NCI-H524 (cell line): ENCODE results near the gene NACC1.

Experiments
- DNase-seq, 2 experiments: peaks; one replicate each; lab custom pipeline; 2025; lab: John Stamatoyannopoulos, UW

The NACC1 gene

DNA sequence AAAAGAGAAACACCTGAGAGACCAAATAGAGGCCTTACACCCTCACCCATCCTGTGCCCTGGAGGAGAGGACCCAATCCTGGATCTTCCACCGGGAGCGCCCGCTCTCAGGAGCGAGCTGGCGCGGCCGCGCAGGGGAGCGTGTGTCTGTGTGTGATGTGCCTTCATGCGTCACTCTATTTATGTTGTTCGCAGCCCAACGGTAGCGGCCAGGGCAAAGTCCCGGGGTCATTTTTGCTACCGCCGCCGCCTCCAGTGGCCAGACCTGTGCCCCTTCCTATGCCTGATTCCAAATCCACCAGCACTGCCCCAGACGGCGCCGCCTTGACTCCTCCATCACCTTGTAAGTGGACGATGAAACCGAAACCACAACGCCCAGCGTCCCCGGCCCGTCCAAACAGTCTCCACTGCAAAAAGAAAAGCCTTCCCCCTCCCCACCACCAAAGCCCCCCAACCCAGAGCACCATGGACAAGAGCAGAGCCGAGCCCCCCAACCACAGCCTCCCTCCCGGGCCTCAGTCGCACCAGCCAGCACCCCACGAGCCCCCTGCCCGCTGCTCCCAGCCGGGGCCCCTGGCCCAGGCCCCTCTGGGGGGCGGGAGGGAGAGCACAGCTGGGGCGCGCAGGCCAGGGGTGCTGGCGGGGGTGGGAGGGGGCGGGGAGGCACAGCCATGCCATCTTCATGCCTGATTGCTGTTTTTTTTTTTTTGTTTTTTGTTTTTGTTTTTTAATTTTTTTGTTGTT lies 30.1 kb upstream of the NACC1 start:
- no peak for DNase-seq

- DNase-seq, result peak; percentile 18 to 42
These were observed 28.8 kb upstream of the NACC1 start for GRCh38 chr19:13089139-13089856.

DNA sequence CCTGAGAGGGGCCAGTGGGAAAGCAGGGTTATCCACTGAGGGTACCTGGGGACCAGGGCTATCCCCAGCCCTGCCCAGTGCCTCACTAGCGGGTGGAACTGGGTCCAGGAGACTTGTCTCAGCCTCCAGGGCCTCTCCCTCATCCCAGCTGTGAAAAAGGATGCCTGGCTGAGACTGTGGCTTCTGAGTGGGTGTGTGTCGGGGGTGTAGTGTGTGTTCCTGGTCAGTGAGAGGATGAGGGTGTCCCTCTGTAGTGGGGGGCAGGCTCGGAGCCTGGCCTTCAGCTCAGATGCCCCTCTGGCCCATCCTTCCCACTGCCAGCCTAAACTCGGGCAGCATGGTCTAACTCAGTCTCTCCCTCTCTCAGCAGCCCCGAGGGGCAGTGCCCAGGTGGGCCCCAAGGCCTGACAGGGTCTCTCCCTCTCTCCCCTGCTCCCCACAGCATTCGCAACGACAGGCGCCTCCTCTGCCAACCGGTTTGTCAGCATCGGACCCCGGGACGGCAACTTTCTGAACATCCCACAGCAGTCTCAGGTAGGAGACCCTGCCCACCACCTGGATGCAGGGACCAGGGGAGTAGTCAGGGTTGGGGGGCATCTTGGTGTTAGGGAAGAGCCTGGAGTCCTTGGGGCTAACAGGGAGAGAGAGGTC lies 28.1 kb upstream of the NACC1 start:
- no peak for DNase-seq

DNA sequence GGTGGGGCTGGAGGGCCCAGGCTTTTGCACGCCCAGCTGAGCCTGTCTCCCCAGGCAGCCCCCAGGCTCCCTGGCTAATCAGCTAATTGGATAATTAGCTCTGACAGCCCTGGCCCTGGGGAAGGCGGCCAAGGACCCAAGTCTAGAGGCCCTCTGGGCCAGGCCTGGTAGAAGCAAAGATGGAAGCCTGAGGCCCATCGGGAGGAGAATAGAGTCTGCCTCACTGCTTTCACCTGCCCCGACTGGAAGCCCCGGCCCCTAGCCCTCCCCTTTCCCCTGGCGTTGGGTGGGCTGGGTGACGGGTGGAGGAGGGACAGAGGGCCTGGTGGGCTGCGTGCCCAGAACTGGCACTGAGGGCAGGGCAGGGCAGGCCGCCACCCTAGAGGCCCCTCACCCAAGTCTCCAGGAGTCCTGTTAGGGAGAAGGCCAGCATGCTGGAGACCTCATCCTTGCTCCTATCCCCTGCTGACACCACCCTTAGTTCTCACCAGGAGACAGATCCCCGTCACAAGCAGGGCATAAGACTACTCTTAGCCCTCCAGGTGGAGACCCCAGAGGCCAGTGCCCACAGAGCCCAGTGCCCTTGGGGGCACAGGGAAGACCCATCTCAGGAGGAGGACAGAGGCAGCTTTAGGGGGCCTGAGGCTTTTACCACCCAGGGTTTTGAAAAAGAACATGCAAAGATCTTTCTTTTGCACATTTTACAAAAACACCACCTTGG lies 27.4 kb upstream of the NACC1 start:
- no peak for DNase-seq

GRCh38 chr19:13091400-13092157 lies 26.5 kb upstream of the NACC1 start:
- DNase-seq, result no peak

DNA sequence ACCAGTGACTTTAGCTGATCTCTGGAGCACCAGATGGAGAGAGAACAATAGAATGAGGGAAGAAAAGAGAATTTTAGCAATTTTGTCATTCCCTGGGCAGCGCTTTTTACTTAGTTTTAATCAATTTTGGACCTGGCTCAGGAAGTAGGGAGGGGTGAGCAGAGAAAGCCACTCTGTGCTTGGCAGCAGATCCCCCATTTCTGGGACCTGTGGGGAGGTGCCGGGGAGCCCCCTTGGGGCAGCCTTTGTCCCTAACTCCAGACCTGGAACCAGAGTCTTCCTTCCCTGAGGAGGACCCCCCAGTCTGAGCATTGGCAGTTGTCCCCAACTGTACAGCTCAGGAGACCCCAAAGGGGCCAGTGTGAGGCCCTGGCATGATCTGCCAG lies 25.9 kb upstream of the NACC1 start:
- DNase-seq, result no peak

DNA sequence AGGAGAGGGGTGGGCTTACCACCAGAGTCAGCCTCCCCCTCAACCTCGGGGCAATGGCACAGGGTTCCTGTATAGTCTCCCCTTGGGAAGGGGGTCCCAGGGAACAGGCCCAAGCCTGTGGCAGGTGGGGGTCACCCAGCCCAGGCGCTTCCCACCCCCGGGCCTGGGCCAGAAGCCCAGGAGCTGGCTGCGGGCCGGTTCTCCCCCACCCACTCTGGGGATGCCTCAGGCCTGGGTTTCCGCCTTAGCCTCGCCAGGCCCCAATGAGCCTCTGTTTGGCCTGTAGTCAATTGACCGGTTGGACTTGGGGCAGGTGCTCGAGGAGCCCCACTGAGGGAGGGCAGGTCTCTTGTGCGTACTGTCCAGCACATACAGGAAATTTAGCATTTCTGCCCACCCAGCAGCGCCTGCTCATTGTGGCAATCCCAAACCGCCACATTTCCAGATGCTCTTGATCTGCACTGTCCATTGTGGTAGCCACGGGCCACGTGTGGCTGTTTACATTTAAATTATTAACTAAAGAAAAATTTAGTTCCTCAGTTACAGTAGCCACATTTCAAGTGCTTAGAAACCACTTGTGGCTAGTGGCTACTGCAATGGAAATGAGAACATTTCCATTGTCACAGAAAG lies 25.3 kb upstream of the NACC1 start:
- DNase-seq, result no peak

- DNase-seq, result peak; percentile 81 to 89
These were observed 24.5 kb upstream of the NACC1 start for GRCh38 chr19:13093407-13094105.

- no peak for DNase-seq
These were observed 24.0 kb upstream of the NACC1 start for GRCh38 chr19:13094106-13094504.

- DNase-seq, result peak in 1 of 2 experiments; percentile 33
These were observed 23.2 kb upstream of the NACC1 start for GRCh38 chr19:13094771-13095392.

DNA sequence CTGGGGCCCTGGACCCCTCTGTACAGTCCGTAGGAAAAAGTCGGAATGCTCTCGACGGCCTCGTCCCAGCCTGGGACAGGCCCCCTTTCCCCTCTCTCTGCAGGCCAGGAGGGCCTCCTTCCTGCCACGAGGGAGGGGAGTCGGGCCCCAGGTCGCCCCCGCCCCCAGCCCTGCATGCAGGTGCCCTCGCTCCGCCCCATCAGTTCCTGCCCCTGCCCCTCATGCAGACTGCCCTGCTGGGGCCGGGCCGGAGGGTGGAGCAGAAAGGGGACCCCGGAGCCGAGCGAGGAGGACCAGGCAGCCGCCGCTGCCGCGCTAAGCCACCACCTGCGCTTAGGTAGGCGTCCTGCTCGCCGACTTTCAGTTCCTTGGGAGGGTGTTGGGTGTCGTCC lies 22.7 kb upstream of the NACC1 start:
- DNase-seq, result no peak

- peak in 1 of 2 experiments; percentile 22 for DNase-seq
These were observed 21.8 kb upstream of the NACC1 start for GRCh38 chr19:13095934-13096927.

GRCh38 chr19:13097033-13097462 lies 21.0 kb upstream of the NACC1 start:
- DNase-seq, result no peak

- DNase-seq, result no peak
These were observed 20.4 kb upstream of the NACC1 start for GRCh38 chr19:13097463-13098258.

GRCh38 chr19:13098277-13099072 lies 19.6 kb upstream of the NACC1 start:
- DNase-seq, result peak in 1 of 2 experiments; percentile 46

DNA sequence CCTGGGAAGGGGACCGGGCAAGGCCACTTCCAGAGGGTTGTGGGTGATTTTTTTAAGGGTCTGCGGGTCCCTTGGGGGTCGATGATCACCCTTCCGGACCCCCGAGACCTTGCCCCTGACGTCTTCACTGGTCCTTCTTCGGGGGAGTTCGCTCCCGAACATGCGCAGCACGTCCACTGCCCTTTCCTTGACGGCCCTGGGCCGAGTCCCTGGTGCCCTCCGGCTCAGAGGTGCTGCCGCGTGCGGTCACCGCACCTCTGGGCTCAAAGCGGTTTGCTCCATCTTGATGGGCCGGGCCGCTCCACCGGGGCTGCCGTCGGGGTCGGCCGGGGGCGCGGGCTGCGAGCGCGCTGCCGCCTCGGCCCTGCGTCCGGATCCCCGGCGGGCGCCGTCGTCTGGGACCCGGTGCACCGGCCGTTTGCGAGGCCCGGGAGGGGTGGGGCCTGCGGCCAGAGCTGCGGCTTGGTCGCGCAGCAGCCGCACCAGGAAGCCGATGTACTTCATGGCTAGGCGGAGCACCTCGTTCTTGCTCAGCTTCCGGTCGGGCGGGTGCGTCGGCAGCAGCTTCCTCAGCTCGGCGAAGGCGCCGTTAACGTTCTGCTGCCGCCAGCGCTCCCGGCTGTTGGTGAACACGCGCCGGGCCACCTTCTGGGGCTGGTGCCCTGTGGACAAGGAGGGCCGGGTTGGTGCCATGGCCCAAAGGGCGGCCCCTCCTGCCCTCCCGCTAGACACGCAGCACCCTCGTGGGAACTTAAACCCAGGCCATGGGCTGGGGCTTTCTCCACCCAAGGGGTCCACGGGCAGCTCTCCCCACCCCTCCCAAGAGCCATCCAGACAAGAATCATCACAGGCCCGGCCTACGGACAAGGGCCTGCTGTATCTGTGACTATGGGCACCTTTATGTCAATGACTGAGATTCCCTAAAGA lies 18.7 kb upstream of the NACC1 start:
- DNase-seq, result no peak
